Amygdala (tissue), 56 donors: Measurements from ENCODE around the gene GMCL1.

Experiments
- DNase-seq, 56 donors: peaks; one replicate each; lab custom pipeline; 2025; lab: John Stamatoyannopoulos, UW

The GMCL1 gene

GRCh38 chr2:69916106-69916505 lies 86.6 kb downstream of the GMCL1 start:
- DNase-seq, result no peak

- DNase-seq, result no peak
Measured at GRCh38 chr2:69917852-69918251, 88.4 kb downstream of the GMCL1 start.

GRCh38 chr2:69918401-69918800 lies 88.9 kb downstream of the GMCL1 start:
- DNase-seq, result no peak

GRCh38 chr2:69923116-69923515 lies 93.7 kb downstream of the GMCL1 start:
- DNase-seq, result no peak

- DNase-seq, result no peak
Measured at GRCh38 chr2:69926849-69927515, 97.5 kb downstream of the GMCL1 start.
